Cardiac fibroblast (primary cell): ENCODE data around the gene ZNF91.
"Not testable (repeated sequence)": the region's sequence is repeated elsewhere in the genome, so short reads cannot be mapped to it uniquely, and the experiment has no call there.

Experiments
- DNase-seq, 2 donors: peaks; one replicate each; pipeline versions ENCODE4 v3.0.0 to v3.0.0-alpha.2; 2010; ENCODE audit warnings: low read depth in 2 of 2
- H3K4me3 ChIP-seq, 2 donors: replicated peaks in 1 of 2; 1 replicate in 1 of 2; 2 replicates in 1 of 2; pipeline ENCODE4 v1.5.1; 2011; ENCODE audit warnings: low read depth in 2 of 2, low read length in 2 of 2, mild to moderate bottlenecking in 2 of 2, moderate library complexity in 1 of 2
- TF ChIP-seq, protein P1 (sequence below): IDR thresholded peaks from one replicate; pipeline ENCODE4 v1.5.1; 2011; ENCODE audit warnings: low read depth, mild to moderate bottlenecking, low read length, inconsistent platforms

Gene ZNF91

GRCh38 chr19:23384858-23385257 lies 10.4 kb downstream of the ZNF91 start:
- H3K4me3 ChIP-seq: no peak overlapping the region
- no peak for DNase-seq
- TF ChIP-seq, protein P1, sequence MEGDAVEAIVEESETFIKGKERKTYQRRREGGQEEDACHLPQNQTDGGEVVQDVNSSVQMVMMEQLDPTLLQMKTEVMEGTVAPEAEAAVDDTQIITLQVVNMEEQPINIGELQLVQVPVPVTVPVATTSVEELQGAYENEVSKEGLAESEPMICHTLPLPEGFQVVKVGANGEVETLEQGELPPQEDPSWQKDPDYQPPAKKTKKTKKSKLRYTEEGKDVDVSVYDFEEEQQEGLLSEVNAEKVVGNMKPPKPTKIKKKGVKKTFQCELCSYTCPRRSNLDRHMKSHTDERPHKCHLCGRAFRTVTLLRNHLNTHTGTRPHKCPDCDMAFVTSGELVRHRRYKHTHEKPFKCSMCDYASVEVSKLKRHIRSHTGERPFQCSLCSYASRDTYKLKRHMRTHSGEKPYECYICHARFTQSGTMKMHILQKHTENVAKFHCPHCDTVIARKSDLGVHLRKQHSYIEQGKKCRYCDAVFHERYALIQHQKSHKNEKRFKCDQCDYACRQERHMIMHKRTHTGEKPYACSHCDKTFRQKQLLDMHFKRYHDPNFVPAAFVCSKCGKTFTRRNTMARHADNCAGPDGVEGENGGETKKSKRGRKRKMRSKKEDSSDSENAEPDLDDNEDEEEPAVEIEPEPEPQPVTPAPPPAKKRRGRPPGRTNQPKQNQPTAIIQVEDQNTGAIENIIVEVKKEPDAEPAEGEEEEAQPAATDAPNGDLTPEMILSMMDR: no peak

- TF ChIP-seq, protein P1: no peak
- H3K4me3 ChIP-seq: no peak overlapping the region
- no peak for DNase-seq
Observed at GRCh38 chr19:23384166-23384565, 11.1 kb downstream of the ZNF91 start.

- no peak overlapping the region for H3K4me3 ChIP-seq
- TF ChIP-seq, protein P1: no peak
- DNase-seq: no peak
Observed at GRCh38 chr19:23382955-23383354, 12.3 kb downstream of the ZNF91 start.

DNA sequence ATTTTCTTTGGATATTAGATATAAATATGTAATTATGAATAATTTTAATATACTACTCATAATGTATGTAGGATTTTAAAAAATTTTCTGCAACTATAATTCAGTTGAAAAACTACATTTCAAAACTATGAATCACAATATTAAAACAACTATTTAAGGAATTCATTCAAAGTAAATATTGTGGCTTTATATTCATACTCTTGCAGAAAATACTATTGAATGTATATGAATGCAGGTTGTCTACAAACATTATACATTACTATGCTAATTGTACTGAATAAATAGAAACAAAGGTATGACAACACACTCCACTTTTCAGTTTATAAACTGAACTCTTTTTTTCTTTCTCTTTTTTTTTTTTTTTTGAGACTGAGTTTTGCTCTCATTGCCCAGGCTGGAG lies 14.2 kb downstream of the ZNF91 start:
- TF ChIP-seq, protein P1: no peak
- no peak for DNase-seq
- H3K4me3 ChIP-seq: no peak overlapping the region

GRCh38 chr19:23379671-23380070 lies 15.6 kb downstream of the ZNF91 start:
- DNase-seq, H3K4me3 ChIP-seq: not testable (repeated sequence)

DNA sequence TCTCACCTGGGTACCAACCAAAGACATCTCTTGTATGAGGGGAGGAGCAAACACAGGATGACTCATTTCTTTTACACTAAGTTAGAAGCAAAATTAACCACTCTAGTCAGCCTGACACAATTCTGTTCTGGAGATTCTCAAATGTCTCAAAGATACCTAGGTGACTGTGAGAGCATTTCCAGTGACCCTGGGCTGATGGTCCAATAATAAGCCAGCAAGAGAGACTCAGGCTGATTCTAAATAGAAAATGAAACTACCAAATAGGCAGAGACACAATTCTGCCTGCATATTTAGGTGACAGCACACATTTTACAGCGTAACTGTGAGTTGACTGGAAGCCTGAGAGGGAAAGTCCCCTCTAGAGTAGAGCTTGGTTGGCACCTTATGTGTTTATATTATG lies 16.3 kb downstream of the ZNF91 start:
- no peak overlapping the region for H3K4me3 ChIP-seq
- no peak for DNase-seq
- TF ChIP-seq, protein P1: no peak

DNA sequence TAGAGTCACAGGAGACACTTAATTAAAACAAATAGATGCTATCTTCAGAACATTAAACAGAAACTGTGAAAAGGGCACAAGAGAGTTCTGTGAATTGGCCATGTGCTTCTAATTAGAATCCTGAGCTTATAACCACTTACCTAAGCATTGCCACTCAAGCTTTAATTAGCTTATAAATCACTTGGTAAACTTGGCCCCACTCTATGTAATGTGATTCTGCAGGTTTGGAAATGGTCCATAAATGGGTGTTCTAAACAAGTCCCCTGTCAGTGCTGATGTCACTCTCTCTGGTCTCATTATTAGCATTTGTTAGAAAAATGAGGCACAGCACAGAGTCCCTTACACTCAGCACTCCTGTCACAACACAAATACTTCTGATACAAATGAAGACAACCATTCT lies 18.0 kb downstream of the ZNF91 start:
- DNase-seq: no peak
- H3K4me3 ChIP-seq: no peak overlapping the region
- TF ChIP-seq, protein P1: no peak
